ENCODE results near the gene SLC35A5. TPM values are rescaled to one million over a fixed set of nuclear protein-coding genes. Genes with fewer than 3 reads are reported as not detected.

Gene SLC35A5
- total RNA-seq, 4 donors from 2014 or later = 0.80 to 49.2 (median 25.4) TPM

- Histone ChIP-seq H3K27ac (peak overlapping the region; percentile 74 to 87 (median 82)), H3K9me3 (no peaks in the 10 kb centered on the region), H3K27me3 (no peaks in the 10 kb centered on the region), H3K4me1 (peaks cover 4 to 51% (median 9%) of the 10 kb centered on the region in 4 donors), H3K4me3 (no peak overlapping the region), H3K36me3 (no peaks in the 10 kb centered on the region)
- WGBS, 2 donors (ENCODE audit: low coverage in 1 of 2) = 33 to 56% methylated on average over 1 of the region's 1 CpG
- no peak for DNase-seq
- TF ChIP-seq POLR2A (IDR thresholded peaks at IDR 0.05) (no peak), POLR2AphosphoS5 (IDR thresholded peaks at IDR 0.05) (peak; percentile 35 to 71 (median 67)), CTCF (IDR thresholded peaks at IDR 0.05) (no peak)
- in situ Hi-C loops (cut with MboI; ENCODE audit: low pct_ligation_motif_present in 1 of 4, low pct_unique_long_range_greater_than_20kb in 1 of 4, low sequenced_read_pairs in 3 of 4) = loop anchor here in 2 of 4 donors (25.0 kb wide), 2 partner anchors 354 to 654 kb away; partner anchors contain the start of genes CD200R1 (in 1 of the 2) and GTPBP8 (in 1 of the 2)
- intact Hi-C loops (cut with DNase I; ENCODE audit: low total_unique reads) = no loop called here
These were observed 71.9 kb downstream of the SLC35A5 start for GRCh38 chr3:112633757-112634156.

GRCh38 chr3:112634786-112635541 is 73.1 kb downstream of the SLC35A5 start:
- WGBS, 2 donors (ENCODE audit: low coverage in 1 of 2) = 50 to 67% methylated on average over 4 of the region's 4 CpGs
- TF ChIP-seq POLR2A (IDR thresholded peaks at IDR 0.05) (no peak), CTCF (IDR thresholded peaks at IDR 0.05) (no peak), POLR2AphosphoS5 (IDR thresholded peaks at IDR 0.05) (no peak), EP300 (IDR thresholded peaks at IDR 0.05; ENCODE audit: low read depth) (no peak)

More at GRCh38 chr3:112634786-112635541, 73.1 kb downstream of the SLC35A5 start:
- Histone ChIP-seq H3K27me3 (no peaks in the 10 kb centered on the region), H3K27ac (peak overlapping the region; percentile 74 to 87 (median 82)), H3K4me1 (peaks cover 4 to 39% (median 9%) of the 10 kb centered on the region in 4 donors), H3K4me3 (no peak overlapping the region), H3K9me3 (no peaks in the 10 kb centered on the region), H3K36me3 (no peaks in the 10 kb centered on the region)
- in situ Hi-C loops (cut with MboI; ENCODE audit: low pct_ligation_motif_present in 1 of 4, low pct_unique_long_range_greater_than_20kb in 1 of 4, low sequenced_read_pairs in 3 of 4) = loop anchor here in 2 of 4 donors (25.0 kb wide), 2 partner anchors 352 to 652 kb away; partner anchors contain the start of genes CD200R1 (in 1 of the 2) and GTPBP8 (in 1 of the 2)
- no peak for DNase-seq
- intact Hi-C loops (cut with DNase I; ENCODE audit: low total_unique reads) = no loop called here

Other genes starting within 250 kb of the SLC35A5 start
- gene CD200, start 228.9 kb upstream of the SLC35A5 start, total RNA-seq = 1 to 10 TPM in 3 of 4 donors, not detected in 1; 1.1 to 4.1 (median 3.6) TPM
- 10 to 100 TPM in 1 of 4 donors, under 1 TPM in 1, not detected in 2; 0.82 to 12.9 TPM for gene BTLA, start 62.6 kb upstream of the SLC35A5 start, total RNA-seq
- gene ATG3, start 83 bp upstream of the SLC35A5 start, total RNA-seq = 10 to 100 TPM; 24.3 to 82.6 (median 52.8) TPM
- gene CCDC80, start 79.1 kb downstream of the SLC35A5 start, total RNA-seq = 10 to 100 TPM in 2 of 4 donors, 1 to 10 TPM in 2; 6.4 to 55.3 (median 18.4) TPM